Retinal pigment epithelial cell (primary cell): ENCODE measurements around the gene EXOC4.

Experiments used
- DNase-seq: peaks from one replicate; pipeline ENCODE4 v3.0.0-alpha.2; 2010; ENCODE audit warnings: low read depth
- H3K4me3 ChIP-seq: 2 replicates; pipeline ENCODE4 v1.5.1; 2011; ENCODE audit warnings: mild to moderate bottlenecking, low read length, control low read depth, moderate library complexity
- CTCF ChIP-seq: conservative IDR thresholded peaks from 2 replicates; pipeline ENCODE4 v1.5.1; 2011; ENCODE audit warnings: low read depth, low read length, control low read depth, inconsistent platforms

The EXOC4 gene

GRCh38 chr7:133568544-133568943, 315.7 kb downstream of the EXOC4 start:
- no peak for TF ChIP-seq CTCF
- no peak for DNase-seq
- H3K4me3 ChIP-seq = no peak overlapping the region

- DNase-seq = no peak
- TF ChIP-seq CTCF = no peak
- no peak overlapping the region for H3K4me3 ChIP-seq
Measured at GRCh38 chr7:133570321-133570720, 317.4 kb downstream of the EXOC4 start.

- no peak overlapping the region for H3K4me3 ChIP-seq
- no peak for DNase-seq
- no peak for TF ChIP-seq CTCF
Measured at GRCh38 chr7:133571076-133571475, 318.2 kb downstream of the EXOC4 start.

- no peak overlapping the region for H3K4me3 ChIP-seq
- DNase-seq = no peak
- TF ChIP-seq CTCF = no peak
Measured at GRCh38 chr7:133572087-133572486, 319.2 kb downstream of the EXOC4 start.

GRCh38 chr7:133572843-133573242, 320.0 kb downstream of the EXOC4 start:
- DNase-seq = no peak
- H3K4me3 ChIP-seq = no peak overlapping the region
- no peak for TF ChIP-seq CTCF

GRCh38 chr7:133573554-133574265, 320.8 kb downstream of the EXOC4 start:
- DNase-seq = no peak
- TF ChIP-seq CTCF = no peak
- no peak overlapping the region for H3K4me3 ChIP-seq

GRCh38 chr7:133575726-133576440, 323.0 kb downstream of the EXOC4 start:
- TF ChIP-seq CTCF = no peak
- no peak overlapping the region for H3K4me3 ChIP-seq
- DNase-seq = no peak
